Measurements from ENCODE around the gene UTP25.

DNA sequence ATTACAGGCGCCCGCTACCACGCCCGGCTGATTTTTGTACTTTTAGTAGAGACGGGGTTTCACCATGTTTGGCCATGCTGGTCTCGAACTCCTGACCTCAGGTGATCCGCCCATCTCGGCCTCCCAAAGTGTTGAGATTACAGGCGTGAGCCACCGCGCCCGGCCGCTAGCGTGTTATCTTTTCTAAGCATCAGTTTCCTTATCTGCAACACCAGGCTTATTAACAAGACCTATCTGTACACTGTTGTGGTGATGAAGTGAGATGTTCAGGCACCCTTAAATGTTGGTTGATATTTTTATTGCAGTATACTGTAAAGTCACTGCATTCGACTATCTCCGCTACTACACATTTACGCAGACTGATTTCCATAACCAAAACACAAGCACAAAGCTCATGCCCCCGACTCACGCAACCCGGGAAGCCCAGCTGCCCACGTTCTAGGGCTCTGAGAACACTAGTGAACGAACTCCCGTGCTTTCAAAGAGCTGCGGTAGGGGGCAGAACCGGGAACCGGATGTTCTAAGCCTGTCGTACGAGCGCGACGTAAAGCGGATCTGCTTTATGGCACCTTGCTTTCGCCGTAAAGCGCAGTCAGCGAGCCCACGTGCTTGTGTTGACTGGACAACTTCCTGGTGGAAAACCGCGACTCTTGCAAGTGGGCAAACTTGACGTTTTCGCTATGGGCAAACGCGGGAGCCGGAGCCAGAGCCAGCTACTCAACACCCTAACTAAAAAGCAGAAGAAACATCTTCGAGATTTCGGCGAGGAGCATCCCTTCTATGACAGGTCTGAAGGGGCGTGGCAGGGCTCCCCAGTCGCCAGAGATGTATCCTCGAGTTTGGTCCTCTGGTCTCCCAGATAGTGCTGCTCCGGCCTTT, at the start of gene UTP25:
- TF ChIP-seq, protein P1, sequence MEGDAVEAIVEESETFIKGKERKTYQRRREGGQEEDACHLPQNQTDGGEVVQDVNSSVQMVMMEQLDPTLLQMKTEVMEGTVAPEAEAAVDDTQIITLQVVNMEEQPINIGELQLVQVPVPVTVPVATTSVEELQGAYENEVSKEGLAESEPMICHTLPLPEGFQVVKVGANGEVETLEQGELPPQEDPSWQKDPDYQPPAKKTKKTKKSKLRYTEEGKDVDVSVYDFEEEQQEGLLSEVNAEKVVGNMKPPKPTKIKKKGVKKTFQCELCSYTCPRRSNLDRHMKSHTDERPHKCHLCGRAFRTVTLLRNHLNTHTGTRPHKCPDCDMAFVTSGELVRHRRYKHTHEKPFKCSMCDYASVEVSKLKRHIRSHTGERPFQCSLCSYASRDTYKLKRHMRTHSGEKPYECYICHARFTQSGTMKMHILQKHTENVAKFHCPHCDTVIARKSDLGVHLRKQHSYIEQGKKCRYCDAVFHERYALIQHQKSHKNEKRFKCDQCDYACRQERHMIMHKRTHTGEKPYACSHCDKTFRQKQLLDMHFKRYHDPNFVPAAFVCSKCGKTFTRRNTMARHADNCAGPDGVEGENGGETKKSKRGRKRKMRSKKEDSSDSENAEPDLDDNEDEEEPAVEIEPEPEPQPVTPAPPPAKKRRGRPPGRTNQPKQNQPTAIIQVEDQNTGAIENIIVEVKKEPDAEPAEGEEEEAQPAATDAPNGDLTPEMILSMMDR (IDR thresholded peaks at IDR 0.05; ENCODE audit: extremely low read depth in 1 of 2, insufficient read depth in 1 of 2, low read depth in 1 of 2, low read length in 2 of 2), result peak; percentile 71 to 80
- TF ChIP-seq EZH2 (IDR thresholded peaks at IDR 0.05; ENCODE audit: borderline replicate concordance, low read depth, low read length, severe bottlenecking), result no peak
- TF ChIP-seq POLR2A (IDR thresholded peaks at IDR 0.05; ENCODE audit: low read depth, low read length), result peak; percentile 84
- no peak for TF ChIP-seq FOS (IDR thresholded peaks at IDR 0.05; ENCODE audit: borderline replicate concordance, insufficient read depth, low read length)
- TF ChIP-seq POLR2AphosphoS5 (IDR thresholded peaks at IDR 0.05; ENCODE audit: insufficient read depth, low read depth, low read length), result peak; percentile 77
- TF ChIP-seq MYC (IDR thresholded peaks at IDR 0.05; ENCODE audit: low read depth, low read length), result peak; percentile 100

All from endothelial cell of umbilical vein (primary cell).